SK-N-SH (cell line): ENCODE data around the gene PTPN14.

Source experiments
- CTCF ChIP-seq: fragments of 200-600 bp; sonication (generic); IDR thresholded peaks from 2 replicates; pipeline ENCODE4 v1.6.1; 2017; ENCODE audit warnings: antibody characterized with exemption, mild to moderate bottlenecking, moderate library complexity
- EP300 ChIP-seq, 2 experiments: IDR thresholded peaks; 2 replicates each; pipeline versions ENCODE4 v1.4.0 to v1.6.1; 2012; ENCODE audit warnings: borderline replicate concordance in 1 of 2, low read depth in 1 of 2, low read length in 1 of 2
- EZH2phosphoT487 ChIP-seq: fragments of 200-600 bp; sonication (generic); IDR thresholded peaks from 2 replicates; pipeline ENCODE4 v1.6.1; 2017; ENCODE audit warnings: low read depth, mixed run types, mild to moderate bottlenecking, antibody characterized with exemption, moderate library complexity, borderline replicate concordance
- GATA2 ChIP-seq: sonication (generic); formaldehyde crosslinking; IDR thresholded peaks from 2 replicates; pipeline ENCODE4 v1.5.0; 2020; ENCODE audit warnings: mild to moderate bottlenecking, missing genetic modification reagents
- NFIC ChIP-seq: IDR thresholded peaks from 2 replicates; pipeline ENCODE4 v1.4.0; 2012; ENCODE audit warnings: borderline replicate concordance
- POLR2AphosphoS5 ChIP-seq: IDR thresholded peaks from 2 replicates; pipeline ENCODE4 v1.6.1; 2012; ENCODE audit warnings: low read depth, low read length
- RAD21 ChIP-seq: IDR thresholded peaks from 2 replicates; pipeline ENCODE4 v1.6.1; 2012; ENCODE audit warnings: mild to moderate bottlenecking, low read length
- RCOR1 ChIP-seq: fragments of 150-350 bp; IDR thresholded peaks from 2 replicates; pipeline ENCODE4 v1.6.1; 2017; ENCODE audit warnings: antibody characterized with exemption, low read length
- RFX5 ChIP-seq: IDR thresholded peaks from 2 replicates; pipeline ENCODE4 v1.6.1; 2012; ENCODE audit warnings: mild to moderate bottlenecking, improper control_type of control experiment, low read length
- SIN3A ChIP-seq: IDR thresholded peaks from 2 replicates; pipeline ENCODE4 v1.6.1; 2012; ENCODE audit warnings: low read depth, mild to moderate bottlenecking, low read length, moderate library complexity, borderline replicate concordance
- SMC3 ChIP-seq: IDR thresholded peaks from 2 replicates; pipeline ENCODE4 v1.6.1; 2012; ENCODE audit warnings: low read depth, low read length, improper control_type of control experiment
- TF ChIP-seq, protein P1 (sequence below): IDR thresholded peaks from 2 replicates; pipeline ENCODE4 v1.6.1; 2012; ENCODE audit warnings: mild to moderate bottlenecking, low read depth, low read length, moderate library complexity
- TF ChIP-seq, protein P2 (sequence below): IDR thresholded peaks from 2 replicates; pipeline ENCODE4 v1.4.0; 2012; ENCODE audit warnings: low read depth

DNA sequence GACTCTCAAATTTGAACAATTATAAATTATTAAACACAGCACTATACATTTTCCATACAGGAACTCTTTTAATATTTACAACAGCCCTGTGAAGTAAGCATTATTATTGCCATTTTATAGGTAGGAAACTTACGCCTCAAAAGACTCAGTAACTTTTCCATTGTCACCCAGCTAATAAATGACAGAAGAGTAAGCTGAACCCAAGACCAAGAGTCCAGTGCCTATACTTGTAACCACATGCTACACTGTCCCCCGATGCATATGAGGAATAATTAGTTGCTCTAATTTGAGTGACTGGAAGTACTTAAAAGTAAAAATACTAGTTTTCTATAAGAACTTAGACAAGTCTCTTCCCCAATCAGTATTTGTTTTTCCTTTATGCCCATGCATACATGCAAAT, 88.5 kb downstream of the PTPN14 start:
- TF ChIP-seq, protein P1, sequence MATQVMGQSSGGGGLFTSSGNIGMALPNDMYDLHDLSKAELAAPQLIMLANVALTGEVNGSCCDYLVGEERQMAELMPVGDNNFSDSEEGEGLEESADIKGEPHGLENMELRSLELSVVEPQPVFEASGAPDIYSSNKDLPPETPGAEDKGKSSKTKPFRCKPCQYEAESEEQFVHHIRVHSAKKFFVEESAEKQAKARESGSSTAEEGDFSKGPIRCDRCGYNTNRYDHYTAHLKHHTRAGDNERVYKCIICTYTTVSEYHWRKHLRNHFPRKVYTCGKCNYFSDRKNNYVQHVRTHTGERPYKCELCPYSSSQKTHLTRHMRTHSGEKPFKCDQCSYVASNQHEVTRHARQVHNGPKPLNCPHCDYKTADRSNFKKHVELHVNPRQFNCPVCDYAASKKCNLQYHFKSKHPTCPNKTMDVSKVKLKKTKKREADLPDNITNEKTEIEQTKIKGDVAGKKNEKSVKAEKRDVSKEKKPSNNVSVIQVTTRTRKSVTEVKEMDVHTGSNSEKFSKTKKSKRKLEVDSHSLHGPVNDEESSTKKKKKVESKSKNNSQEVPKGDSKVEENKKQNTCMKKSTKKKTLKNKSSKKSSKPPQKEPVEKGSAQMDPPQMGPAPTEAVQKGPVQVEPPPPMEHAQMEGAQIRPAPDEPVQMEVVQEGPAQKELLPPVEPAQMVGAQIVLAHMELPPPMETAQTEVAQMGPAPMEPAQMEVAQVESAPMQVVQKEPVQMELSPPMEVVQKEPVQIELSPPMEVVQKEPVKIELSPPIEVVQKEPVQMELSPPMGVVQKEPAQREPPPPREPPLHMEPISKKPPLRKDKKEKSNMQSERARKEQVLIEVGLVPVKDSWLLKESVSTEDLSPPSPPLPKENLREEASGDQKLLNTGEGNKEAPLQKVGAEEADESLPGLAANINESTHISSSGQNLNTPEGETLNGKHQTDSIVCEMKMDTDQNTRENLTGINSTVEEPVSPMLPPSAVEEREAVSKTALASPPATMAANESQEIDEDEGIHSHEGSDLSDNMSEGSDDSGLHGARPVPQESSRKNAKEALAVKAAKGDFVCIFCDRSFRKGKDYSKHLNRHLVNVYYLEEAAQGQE = no peak
- TF ChIP-seq GATA2 (CRISPR knock-in tag) (no peak), POLR2AphosphoS5 (no peak), RCOR1 (no peak), RAD21 (no peak), SMC3 (no peak), CTCF (no peak), EZH2phosphoT487 (no peak), SIN3A (no peak), NFIC (no peak), EP300 (IDR thresholded peaks at IDR 0.05; ENCODE audit: borderline replicate concordance in 1 of 2, low read depth in 1 of 2, low read length in 1 of 2) (no peak), RFX5 (no peak)
- TF ChIP-seq, protein P2, sequence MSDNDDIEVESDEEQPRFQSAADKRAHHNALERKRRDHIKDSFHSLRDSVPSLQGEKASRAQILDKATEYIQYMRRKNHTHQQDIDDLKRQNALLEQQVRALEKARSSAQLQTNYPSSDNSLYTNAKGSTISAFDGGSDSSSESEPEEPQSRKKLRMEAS = no peak
